NCI-H2107 (cell line): ENCODE data around the gene PRAMEF25.
"Not testable (repeated sequence)": the region's sequence is repeated elsewhere in the genome, so short reads cannot be mapped to it uniquely, and the experiment has no call there.

Experiments used
- DNase-seq: peaks from one replicate; lab custom pipeline; 2025; lab: John Stamatoyannopoulos, UW

PRAMEF25 gene

GRCh38 chr1:13070474-13070873, at the start of gene PRAMEF25:
Gene PRAMEF25, plus strand, starts transcription at chr1:13070774. Its CDS starts 2,920 bp downstream, at chr1:13073694.
- DNase-seq, result not testable (repeated sequence)

- DNase-seq, result not testable (repeated sequence)
Measured at GRCh38 chr1:13056475-13056874, 14.1 kb upstream of the PRAMEF25 start, which contains the start of gene PRAMEF27. Gene PRAMEF27, minus strand, starts transcription at chr1:13056575. Its CDS starts 2,916 bp downstream, at chr1:13053659.

GRCh38 chr1:13116754-13117153, 46.2 kb downstream of the PRAMEF25 start, which contains the start of gene HNRNPCL2:
Gene HNRNPCL2, minus strand, starts transcription at chr1:13116854. Its CDS starts 454 bp downstream, at chr1:13116400.
- DNase-seq, result not testable (repeated sequence)
